NCI-H1694 (cell line): ENCODE data around the gene KMT2A.

Experiments used
- DNase-seq: peaks from one replicate; lab custom pipeline; 2025; lab: John Stamatoyannopoulos, UW

KMT2A gene

DNA sequence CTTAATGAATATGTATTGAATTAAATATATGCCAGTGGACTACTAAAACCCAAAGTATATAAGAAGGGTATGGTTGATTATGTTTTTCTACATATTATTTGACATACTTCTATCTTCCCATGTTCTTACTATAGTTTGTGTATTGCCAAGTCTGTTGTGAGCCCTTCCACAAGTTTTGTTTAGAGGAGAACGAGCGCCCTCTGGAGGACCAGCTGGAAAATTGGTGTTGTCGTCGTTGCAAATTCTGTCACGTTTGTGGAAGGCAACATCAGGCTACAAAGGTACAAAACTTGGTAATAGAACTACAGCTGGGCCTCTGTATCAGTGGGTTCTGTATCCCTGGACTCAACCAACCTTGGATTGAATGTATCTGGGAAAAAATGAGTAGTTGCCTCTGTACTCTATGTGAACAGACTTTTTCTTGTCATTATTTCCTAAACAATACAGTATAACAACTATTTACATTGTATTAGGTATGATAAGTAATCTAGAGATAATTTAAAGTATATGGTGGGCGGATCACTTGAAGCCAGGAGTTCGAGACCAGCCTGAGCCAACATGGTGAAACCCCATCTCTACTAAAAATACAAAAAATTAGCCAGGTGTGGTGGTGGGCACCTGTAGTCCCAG lies 52.3 kb downstream of the KMT2A start:
- peak; percentile 12 for DNase-seq

DNA sequence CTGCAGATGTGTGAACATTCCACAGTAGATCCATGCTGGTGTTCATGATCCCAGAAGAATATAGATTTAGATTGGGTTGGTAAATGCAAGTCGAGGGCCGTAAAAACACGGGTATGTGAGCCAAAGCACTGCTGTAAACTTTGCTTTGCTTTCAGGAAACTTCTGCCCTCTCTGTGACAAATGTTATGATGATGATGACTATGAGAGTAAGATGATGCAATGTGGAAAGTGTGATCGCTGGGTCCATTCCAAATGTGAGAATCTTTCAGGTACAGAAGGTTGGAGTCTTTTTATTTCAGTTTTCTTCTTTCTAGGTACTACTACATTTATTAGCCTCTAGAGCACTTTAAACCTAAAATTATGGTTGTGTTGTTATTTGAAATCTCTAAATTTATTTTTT lies 54.7 kb downstream of the KMT2A start:
- DNase-seq, result no peak

DNA sequence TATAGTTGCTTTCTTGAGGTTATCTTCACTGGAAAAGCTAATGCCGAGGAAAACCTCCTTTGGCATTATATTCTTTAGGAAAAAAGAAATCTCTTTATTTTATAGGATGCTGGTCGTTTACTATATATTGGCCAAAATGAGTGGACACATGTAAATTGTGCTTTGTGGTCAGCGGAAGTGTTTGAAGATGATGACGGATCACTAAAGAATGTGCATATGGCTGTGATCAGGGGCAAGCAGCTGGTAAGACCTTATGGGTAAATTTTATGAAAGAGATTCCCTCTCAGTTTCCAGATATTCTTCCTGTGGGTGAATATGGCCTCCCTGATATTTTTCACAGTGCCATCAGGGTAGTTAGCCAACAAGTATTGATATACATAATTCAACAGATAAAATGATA lies 61.5 kb downstream of the KMT2A start:
- no peak for DNase-seq

DNA sequence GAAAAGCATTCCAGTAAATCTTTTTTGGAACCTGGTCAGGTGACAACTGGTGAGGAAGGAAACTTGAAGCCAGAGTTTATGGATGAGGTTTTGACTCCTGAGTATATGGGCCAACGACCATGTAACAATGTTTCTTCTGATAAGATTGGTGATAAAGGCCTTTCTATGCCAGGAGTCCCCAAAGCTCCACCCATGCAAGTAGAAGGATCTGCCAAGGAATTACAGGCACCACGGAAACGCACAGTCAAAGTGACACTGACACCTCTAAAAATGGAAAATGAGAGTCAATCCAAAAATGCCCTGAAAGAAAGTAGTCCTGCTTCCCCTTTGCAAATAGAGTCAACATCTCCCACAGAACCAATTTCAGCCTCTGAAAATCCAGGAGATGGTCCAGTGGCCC lies 66.9 kb downstream of the KMT2A start:
- no peak for DNase-seq

DNA sequence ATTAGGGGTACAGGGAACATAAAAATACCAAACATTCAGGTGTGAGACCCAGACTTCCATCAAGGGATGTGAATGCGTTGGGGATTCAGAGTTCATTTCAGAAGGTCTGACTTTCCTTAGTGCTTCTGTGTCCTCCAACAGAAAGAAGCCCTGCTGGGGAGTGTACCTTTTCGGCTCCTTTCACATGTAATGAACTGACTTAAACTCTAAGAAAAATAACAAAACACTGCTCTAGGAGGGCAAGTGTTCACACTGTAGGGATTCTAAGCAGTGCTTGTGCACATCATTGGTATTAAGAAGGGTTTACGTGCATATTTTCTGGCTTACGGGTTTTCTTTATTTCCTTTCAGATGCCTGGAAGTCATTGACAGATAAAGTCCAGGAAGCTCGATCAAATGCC lies 75.3 kb downstream of the KMT2A start:
- no peak for DNase-seq

DNA sequence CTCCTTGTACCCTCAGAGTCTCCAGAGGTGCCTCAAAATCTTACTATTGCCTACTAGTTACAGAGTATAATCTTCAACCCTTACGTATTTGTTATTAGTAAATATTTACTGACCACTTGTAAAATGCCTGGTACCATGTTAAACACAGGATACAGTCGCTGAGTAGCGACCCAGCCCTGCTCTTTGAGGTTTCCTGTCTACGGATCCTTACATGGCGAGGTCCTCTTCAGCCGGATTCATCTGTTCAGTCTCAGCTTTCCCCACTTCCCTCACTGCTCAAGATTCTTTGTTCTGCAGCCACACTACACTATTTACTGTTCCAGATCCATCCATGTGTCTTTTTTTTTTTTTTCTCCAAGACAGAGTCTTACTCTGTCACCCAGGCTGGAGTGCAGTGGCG lies 77.8 kb downstream of the KMT2A start:
- DNase-seq, result no peak

DNA sequence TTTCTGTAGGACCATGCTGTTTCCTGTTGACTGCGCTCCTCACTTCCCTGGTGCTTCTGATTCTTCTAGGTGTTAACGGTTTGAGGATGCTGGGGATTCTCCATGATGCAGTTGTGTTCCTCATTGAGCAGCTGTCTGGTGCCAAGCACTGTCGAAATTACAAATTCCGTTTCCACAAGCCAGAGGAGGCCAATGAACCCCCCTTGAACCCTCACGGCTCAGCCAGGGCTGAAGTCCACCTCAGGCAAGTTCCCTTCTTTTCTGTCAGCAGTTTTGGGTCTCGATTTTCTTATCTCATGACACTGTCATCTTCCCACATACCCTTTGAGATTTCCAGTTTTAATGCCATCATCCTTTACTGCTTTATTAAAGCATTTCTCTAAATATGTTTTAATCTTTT lies 83.3 kb downstream of the KMT2A start:
- no peak for DNase-seq

DNA sequence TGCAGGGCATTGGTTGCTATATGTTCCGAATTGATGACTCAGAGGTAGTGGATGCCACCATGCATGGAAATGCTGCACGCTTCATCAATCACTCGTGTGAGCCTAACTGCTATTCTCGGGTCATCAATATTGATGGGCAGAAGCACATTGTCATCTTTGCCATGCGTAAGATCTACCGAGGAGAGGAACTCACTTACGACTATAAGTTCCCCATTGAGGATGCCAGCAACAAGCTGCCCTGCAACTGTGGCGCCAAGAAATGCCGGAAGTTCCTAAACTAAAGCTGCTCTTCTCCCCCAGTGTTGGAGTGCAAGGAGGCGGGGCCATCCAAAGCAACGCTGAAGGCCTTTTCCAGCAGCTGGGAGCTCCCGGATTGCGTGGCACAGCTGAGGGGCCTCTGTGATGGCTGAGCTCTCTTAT lies 85.6 kb downstream of the KMT2A start:
- DNase-seq, result no peak

DNA sequence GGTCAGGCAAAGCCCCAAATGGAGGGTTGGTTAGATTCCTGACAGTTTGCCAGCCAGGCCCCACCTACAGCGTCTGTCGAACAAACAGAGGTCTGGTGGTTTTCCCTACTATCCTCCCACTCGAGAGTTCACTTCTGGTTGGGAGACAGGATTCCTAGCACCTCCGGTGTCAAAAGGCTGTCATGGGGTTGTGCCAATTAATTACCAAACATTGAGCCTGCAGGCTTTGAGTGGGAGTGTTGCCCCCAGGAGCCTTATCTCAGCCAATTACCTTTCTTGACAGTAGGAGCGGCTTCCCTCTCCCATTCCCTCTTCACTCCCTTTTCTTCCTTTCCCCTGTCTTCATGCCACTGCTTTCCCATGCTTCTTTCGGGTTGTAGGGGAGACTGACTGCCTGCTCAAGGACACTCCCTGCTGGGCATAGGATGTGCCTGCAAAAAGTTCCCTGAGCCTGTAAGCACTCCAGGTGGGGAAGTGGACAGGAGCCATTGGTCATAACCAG lies 86.3 kb downstream of the KMT2A start:
- DNase-seq, result no peak

DNA sequence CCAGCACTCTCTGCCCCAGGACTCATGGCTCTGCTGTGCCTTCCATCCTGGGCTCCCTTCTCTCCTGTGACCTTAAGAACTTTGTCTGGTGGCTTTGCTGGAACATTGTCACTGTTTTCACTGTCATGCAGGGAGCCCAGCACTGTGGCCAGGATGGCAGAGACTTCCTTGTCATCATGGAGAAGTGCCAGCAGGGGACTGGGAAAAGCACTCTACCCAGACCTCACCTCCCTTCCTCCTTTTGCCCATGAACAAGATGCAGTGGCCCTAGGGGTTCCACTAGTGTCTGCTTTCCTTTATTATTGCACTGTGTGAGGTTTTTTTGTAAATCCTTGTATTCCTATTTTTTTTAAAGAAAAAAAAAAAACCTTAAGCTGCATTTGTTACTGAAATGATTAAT lies 88.1 kb downstream of the KMT2A start:
- no peak for DNase-seq

DNA sequence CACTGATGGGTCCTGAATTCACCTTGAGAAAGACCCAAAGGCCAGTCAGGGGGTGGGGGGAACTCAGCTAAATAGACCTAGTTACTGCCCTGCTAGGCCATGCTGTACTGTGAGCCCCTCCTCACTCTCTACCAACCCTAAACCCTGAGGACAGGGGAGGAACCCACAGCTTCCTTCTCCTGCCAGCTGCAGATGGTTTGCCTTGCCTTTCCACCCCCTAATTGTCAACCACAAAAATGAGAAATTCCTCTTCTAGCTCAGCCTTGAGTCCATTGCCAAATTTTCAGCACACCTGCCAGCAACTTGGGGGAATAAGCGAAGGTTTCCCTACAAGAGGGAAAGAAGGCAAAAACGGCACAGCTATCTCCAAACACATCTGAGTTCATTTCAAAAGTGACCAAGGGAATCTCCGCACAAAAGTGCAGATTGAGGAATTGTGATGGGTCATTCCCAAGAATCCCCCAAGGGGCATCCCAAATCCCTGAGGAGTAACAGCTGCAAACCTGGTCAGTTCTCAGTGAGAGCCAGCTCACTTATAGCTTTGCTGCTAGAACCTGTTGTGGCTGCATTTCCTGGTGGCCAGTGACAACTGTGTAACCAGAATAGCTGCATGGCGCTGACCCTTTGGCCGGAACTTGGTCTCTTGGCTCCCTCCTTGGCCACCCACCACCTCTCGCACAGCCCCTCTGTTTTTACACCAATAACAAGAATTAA lies 88.6 kb downstream of the KMT2A start:
- DNase-seq, result no peak

DNA sequence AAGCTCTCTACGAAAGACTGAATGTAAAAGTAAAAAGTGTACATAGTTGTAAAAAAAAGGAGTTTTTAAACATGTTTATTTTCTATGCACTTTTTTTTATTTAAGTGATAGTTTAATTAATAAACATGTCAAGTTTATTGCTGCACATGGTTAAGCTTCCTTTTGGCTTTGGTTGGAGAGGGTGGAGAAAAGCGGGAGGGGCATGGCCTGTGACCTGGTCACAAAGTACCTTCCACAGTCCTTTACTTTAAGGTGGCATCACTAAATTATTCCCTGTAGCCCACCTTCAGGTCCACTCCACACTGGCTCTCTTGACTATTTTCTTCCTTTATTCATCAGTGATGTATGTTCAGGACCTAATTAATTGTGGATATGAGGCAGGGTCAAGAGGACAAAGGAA lies 90.4 kb downstream of the KMT2A start:
- DNase-seq, result no peak

DNA sequence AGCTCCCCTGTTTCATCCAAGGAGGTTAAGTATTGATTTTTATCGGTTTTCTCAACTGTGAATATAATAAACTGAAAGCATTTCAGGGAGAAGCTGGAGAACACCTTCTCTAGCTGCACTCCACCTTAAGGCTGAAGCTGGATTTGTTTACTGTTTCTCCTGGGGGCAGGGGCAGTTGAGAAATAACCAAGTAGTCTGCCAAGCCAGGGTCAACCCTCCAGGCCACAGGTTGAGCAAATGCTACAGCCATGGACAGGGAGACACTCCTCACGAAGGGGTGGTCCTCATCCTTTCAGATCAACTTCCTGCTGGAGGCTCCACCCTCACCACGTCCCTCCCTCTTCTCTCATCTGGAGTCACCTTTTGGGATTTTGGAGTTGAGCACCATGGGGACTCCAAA lies 90.8 kb downstream of the KMT2A start, which contains the start of gene TTC36:
TTC36 (plus strand) TSS at position 366 of the 400 bp plus-strand sequence; CDS start at position 387, 21 bp downstream.
- DNase-seq, result no peak

DNA sequence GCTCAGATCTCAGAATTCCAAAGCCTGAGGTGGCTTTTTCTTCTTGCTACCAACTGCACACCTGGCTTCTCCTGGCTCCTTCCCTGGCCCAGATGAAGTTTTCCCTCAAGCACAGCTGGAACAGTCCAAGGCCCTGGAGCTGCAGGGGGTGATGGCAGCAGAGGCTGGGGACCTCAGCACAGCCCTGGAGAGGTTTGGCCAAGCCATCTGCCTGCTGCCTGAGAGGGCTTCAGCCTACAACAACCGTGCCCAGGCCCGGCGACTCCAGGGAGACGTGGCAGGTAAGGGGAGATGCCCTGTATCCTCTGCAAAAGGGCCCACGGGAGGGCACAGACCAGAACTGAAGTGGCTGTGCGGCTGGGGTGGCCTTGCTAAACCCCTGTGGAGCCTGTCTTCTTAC lies 92.2 kb downstream of the KMT2A start:
- DNase-seq, result no peak

DNA sequence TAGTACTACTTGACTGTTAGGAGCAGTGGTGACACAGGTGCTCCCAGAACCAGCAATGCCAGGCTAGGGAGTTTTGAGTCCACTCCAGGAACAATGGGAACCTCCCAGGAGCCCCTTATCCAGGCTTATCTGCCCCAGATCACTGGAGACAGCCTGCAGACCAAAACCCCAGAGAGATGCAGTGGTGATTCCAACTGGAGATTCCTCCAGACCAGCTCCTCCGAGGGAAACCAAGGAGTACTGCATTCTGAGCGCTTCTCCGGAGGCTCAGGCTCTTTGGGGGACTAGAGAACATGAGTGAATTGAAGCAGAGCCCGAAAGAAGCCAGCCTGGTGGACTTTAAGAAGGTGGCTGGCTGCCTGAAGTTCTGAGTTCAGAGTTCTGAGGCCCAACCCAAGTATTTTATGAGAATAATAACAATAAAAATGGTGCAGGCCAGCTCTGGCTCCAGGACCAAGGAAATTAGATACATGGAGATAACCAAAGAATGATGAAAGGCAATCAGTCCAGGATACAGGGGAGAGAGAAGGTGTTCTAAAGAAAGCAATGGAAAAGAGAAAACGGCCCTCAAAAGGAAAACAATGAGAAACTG lies 93.4 kb downstream of the KMT2A start:
- no peak for DNase-seq

DNA sequence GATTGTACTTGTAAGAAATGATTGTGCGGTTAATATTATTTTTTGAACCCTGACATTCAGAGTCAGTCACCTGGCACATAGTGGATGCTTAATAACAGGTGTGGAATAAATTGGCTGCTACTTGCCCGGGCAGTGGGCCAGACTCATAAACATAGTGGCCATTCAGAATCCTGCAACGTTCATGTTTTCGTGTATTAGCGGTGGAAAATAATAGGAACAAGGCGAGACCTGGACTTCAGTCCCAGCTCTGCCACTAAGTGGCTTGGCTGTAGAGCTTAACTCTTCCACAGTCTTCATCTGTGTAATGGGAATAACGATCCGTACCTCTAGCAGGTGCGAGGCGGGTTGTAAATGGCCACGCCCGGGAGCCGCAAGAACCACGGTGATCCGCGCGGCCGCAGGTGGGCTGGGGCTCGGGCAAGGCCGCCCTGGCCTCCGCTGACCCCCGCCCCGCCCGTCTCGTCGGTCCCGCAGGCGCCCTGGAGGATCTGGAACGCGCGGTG lies 93.9 kb downstream of the KMT2A start:
- no peak for DNase-seq

DNA sequence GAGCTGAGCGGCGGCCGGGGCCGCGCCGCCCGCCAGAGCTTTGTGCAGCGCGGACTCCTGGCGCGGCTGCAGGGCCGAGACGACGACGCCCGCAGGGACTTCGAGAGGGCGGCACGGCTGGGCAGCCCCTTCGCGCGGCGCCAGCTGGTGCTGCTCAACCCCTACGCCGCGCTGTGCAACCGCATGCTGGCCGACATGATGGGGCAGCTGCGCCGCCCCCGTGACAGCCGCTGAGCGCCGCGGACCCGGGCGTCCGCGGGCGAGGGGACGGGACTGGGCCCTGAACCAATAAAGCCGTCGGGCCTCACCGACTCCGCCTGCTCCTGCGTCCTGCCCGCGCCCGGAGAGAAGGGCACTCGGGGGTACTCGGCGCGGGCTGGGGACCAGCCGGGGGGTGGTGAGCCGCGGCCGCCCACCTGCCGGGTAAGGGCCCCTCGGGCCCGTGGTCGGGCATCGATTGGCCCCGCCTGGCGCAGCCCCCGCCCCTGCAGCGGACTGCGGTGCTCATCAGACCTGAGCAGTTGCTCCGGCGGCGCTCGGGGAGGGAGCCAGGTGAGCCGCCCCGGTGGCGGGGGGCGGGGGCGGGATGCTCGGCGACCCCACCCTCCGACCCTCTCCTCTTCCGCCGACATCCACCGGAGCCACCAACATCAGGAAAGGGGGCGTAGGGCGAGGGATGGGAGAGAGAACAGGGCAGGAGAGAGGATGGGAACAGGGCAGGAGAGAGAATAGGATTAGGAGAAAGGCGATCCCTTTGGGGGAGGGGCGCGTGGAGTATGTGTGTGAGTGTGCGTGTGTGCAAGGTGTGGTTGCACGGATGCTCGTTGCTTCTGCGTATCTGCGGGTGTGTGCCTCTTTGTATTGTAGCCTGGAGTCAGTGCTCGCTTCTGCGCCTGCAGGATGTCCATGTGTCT lies 94.6 kb downstream of the KMT2A start, which contains the start of gene TMEM25:
TMEM25 (plus strand) TSS at position 510 of the 914 bp plus-strand sequence. CDS start 610 bp downstream, outside the sequence.
- DNase-seq, result no peak

DNA sequence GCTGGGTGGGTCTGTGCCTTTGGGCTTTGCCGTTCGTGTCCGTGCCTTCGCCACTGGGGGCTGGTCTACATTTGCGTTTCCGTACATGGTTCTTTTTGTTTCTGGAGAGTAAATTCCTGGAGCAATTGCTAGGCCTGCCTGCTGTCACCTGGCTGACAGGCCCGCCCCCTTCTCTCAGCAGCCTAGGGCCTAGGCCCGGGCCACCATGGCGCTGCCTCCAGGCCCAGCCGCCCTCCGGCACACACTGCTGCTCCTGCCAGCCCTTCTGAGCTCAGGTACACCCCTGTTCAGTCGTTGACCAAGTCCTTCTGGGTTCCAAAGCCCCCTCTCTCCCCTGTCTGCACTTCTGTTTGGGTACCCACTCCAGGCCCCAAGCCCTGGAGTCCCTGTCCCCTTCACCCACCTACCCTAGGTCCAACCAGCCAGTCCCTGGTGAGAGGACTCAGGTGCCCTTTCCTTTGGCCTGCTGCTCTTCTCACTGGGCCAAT lies 95.3 kb downstream of the KMT2A start:
- DNase-seq, result no peak

DNA sequence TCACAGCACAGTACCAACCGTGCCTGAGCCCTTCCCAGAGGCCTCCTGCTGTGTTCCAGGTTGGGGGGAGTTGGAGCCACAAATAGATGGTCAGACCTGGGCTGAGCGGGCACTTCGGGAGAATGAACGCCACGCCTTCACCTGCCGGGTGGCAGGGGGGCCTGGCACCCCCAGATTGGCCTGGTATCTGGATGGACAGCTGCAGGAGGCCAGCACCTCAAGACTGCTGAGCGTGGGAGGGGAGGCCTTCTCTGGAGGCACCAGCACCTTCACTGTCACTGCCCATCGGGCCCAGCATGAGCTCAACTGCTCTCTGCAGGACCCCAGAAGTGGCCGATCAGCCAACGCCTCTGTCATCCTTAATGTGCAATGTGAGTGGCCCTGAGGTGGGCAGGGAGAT lies 95.8 kb downstream of the KMT2A start:
- no peak for DNase-seq

DNA sequence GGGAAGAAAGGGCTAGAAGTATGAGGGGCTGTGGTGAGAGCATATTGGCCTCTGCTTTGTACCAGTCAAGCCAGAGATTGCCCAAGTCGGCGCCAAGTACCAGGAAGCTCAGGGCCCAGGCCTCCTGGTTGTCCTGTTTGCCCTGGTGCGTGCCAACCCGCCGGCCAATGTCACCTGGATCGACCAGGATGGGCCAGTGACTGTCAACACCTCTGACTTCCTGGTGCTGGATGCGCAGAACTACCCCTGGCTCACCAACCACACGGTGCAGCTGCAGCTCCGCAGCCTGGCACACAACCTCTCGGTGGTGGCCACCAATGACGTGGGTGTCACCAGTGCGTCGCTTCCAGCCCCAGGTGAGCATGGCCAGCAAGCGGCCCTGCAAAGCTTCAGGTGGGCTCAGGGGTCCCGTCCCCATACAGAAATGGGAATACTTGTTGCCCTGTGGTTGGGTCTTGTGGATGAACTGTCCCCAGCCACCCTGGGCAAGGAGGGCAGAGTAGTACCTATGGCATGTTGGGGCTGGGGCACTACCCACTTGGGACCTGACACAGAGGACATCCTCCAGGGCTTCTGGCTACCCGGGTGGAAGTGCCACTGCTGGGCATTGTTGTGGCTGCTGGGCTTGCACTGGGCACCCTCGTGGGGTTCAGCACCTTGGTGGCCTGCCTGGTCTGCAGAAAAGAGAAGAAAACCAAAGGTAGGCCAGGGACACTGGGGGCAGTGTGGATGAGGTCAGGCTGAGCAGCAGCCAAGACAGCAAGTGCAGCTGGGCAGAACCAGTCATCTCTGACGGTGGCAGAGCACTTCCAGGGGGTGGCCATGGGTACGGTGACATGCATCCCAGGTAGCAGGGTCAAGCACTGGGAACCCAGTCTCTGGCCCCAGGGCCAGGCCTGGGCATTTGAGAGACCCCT lies 96.8 kb downstream of the KMT2A start:
- DNase-seq, result no peak
